GM12874 (cell line): ENCODE results near the gene PNPLA2.

Experiments used
- TF ChIP-seq, protein P1 (sequence below): IDR thresholded peaks from 2 replicates; pipeline ENCODE4 v1.5.1; 2011; ENCODE audit warnings: low read depth, mild to moderate bottlenecking, control low read depth, low read length, moderate library complexity; ENCODE audit not compliant: insufficient read depth

Gene PNPLA2

DNA sequence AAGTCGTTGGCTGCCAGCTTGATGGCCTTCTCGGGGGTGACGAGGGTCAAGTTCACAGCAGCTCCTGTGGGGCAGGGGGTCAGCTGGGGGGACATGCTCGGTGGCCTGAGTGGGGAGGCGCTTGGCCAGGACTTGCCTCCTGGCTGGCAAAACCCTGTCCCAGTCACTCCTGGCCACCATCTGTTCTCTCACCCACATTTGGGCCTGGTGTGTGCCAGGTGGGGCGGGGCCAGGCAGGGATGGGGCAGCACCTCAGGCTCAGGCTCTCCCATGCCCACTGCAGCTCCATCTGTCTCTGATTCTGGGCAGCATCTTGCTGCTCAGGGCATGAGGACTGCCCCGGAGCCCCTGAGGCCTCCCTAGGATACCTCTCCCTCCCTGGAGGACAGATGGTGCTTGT lies 25.2 kb upstream of the PNPLA2 start:
- TF ChIP-seq, protein P1, sequence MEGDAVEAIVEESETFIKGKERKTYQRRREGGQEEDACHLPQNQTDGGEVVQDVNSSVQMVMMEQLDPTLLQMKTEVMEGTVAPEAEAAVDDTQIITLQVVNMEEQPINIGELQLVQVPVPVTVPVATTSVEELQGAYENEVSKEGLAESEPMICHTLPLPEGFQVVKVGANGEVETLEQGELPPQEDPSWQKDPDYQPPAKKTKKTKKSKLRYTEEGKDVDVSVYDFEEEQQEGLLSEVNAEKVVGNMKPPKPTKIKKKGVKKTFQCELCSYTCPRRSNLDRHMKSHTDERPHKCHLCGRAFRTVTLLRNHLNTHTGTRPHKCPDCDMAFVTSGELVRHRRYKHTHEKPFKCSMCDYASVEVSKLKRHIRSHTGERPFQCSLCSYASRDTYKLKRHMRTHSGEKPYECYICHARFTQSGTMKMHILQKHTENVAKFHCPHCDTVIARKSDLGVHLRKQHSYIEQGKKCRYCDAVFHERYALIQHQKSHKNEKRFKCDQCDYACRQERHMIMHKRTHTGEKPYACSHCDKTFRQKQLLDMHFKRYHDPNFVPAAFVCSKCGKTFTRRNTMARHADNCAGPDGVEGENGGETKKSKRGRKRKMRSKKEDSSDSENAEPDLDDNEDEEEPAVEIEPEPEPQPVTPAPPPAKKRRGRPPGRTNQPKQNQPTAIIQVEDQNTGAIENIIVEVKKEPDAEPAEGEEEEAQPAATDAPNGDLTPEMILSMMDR = no peak

DNA sequence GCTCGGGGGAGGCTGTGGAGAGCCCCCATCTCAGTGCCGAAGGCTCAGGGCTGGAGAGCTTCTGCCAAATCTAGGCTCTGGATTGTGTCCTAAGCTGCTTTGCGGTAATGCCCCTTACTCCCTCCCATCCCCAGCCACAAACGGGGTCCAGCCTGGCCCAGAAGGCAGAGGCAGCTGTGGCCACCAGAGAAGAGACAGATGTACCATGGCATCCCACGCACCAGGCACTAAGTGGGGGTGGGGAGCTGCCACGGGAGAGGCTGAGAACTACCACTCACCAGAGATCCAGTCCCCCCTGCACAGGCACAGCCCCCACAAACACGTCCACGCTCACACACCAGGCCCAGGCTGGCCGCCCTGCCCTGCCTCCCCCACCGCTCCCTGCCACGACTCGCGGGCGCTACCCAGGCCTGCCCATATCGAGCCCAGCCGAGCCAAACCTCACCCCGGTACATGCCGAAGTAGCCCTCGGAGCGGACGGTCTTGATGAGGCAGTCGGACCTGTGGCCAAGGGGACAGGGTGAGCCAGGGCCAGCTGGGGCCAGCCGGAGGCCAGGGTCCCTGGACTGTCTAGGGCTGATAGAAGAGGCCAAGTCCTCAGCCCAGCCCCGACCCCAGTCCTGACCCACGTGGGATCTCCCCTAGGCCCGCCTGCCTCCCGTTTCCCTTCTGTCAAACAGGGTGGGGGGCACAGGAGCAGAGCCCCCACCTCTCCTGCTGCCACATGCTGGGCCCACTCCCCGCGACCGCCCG lies 24.5 kb upstream of the PNPLA2 start:
- TF ChIP-seq, protein P1 = no peak

DNA sequence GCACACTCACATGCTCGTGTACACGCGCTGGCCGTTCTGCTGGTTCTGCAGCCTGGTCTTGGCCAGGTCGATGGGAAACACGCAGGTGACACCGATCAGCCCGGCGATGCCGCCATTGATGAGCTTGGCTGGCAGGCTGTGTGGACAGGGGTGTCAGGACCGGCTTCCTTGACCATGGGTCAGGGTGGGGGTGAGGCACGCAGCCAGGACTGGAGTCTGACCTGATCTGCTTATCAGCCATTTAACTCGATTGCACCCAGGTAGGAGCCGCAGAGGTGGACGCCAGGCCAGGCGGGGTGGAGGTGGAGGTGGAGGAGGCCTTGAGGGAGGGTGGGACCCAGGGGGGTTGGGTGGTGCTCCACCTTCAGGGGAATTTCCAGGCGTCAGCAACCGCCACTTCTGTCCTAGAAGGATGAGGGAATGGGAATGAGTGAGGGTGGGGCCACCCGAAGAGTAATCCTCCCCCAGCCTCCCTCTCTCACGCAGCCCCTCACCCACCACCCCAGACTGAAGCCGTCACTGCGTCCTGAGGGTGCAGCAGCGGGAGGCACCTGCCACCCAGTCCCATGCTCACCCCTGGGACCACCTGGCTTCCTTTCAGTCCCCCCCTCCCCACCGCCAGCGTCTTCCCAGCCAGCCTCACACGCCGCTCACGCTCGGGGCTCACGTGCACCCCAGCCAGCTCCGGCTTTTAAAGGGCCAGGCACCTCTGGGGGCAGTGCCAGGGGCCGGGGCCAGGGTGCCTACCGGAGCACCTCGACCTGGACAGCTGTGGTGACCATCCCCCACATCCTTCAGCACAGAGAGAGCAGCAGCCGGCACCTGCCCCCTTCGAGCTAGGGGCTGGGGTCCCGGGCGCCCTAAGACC lies 23.7 kb upstream of the PNPLA2 start:
- TF ChIP-seq, protein P1 = no peak

DNA sequence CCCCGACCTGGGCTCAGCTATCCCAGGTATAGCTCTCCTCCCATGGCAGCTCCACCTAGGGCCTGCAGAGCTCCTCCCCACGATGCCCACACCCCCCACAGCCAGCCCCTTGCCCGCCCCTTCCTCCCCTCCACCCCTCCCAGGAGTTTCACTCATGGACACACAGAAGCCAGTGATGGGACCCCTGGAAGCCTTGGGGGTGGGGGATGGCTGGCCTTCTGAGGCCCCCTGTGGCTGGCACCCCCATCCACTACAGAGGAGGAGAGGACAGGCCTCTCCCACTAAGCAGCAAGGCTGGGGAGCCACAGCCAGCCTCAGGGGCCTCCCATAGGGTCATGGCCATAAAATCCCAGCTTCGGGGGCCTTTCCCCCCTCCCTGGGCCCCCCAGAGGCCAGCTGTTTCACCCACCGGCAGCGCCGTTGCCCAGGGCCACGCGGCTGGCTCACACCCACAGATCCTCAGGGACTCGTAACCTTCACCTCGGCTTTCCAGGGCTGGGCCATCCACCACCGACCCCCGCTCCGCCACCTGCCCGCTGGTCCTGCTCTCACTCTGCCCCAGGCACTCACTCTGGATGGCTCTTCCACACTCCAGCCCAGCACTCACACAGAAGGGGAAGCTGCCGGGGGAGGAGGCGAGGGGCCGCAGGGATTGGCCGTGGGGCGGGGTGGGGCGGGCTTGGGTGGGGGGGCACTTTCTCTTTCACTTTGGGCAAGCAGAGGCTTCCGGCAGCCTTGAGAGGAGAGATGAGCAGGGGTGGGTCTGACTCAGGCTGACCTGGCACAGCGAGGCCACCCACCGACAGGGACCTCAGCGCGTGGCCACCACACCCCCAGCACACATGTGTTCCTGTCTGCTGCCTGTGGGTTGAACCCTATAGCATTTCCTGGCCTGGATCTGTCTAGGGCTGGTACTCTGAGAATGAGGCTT lies 22.8 kb upstream of the PNPLA2 start:
- TF ChIP-seq, protein P1 = no peak

DNA sequence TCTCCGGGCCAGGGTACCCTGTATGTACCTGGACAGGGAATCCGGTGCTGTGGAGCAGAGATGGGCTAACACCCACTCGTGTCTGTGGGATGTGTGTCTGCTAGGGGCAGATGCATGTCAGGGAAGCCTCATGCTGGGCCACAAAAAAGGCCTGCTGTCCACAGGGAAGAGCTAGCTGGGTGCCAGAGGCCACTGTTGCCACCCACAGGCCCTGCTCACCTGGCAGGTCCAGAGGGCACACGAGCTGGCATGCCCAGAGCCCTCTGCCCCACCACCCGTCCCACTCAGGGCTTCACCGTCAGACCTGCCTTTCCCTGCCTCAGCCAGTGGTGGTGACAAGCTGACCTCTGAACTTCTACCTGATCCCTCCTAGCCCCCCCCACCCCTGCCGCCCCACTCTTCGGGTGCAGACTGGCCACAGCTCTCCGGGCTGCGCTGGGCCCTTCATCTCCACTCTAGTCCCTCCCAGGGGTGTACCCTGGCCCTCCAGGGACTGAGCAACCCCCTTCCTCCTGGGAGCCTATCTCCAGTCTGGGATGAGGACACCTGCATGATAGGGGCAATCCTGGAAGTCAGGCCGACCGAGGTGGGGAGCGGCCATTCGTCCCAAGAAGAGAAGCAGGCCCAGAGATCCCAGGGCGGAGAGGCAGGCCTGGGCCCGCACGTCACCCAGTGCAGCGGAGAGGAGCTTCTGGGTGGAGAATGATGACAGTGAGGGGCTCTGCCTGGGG lies 22.0 kb upstream of the PNPLA2 start:
- TF ChIP-seq, protein P1 = no peak

DNA sequence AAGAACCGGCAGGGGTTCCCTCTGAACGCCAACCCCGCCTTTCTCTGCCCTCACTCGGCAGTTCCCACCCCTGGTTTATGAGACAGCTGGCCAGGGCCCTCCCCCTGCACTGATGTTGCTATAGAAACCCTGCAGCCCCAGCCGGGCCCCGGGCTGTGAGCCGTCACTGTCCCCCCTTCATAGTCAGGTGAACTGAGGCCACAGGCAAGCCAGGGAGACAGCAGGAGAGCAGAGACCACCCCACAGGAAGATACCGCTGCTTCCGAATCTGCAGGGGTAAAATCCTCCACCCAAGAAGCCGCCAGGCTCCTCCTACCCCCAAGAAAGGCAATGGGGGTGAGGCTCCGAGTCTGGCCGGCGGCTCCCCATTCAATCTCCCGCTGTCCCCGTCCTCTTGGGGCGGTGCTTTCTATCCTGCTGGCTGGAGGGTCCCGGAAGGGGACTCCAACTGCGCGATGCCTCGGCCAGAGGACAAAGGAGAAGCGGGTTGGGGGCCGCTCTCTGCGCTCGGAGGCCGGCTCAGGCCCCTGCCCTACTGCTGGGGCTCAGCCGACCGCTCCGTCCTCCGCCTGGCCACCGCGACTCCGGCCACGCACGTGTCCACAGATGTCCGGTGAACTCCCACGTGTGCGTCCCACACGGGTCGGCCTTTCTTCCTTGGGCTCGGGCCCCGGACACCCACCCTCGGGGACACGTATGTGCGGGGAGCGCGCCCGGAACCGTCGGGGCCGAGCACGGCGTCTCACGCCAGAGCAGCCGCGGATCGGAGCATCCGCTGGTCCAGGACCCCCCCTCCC lies 21.2 kb upstream of the PNPLA2 start:
- TF ChIP-seq, protein P1 = no peak
